KOPT-K1 (cell line): ENCODE results near the gene HEATR3.

Experiments used
- H3K27ac ChIP-seq: fragments of 200-600 bp; sonication (generic); 2 replicates; pipeline ENCODE4 v1.5.1; 2016; ENCODE audit warnings: antibody characterized with exemption, mild to moderate bottlenecking, low read depth, low read length; ENCODE audit not compliant: poor library complexity, severe bottlenecking
- H3K36me3 ChIP-seq: fragments of 200-600 bp; sonication (generic); 2 replicates; pipeline ENCODE4 v1.5.1; 2017; ENCODE audit warnings: antibody characterized with exemption, mild to moderate bottlenecking, low read length, moderate library complexity; ENCODE audit not compliant: insufficient read depth
- H3K9me3 ChIP-seq: fragments of 200-600 bp; sonication (generic); 2 replicates; pipeline ENCODE4 v1.5.1; 2017; ENCODE audit warnings: antibody characterized with exemption, low read length, mild to moderate bottlenecking; ENCODE audit not compliant: insufficient read depth, poor library complexity, severe bottlenecking

Gene HEATR3

DNA sequence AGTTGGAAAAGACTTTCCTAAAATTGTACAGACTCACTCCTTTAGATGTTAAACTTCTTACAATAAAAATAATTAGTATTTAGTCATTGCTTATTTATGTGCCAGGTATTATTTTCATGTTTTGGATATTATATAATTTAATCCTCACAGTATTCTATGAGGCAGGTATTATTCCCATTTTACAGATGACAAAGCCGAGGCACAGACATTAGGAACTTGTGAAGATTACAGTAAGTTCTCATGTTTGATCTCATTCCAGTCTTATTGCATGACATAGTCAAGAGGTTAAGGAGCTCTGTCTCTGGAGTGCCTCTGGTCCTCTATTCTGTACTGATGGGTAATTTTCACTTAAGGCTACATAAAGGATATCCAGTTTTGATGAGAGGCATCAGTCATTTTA is 3.3 kb downstream of the HEATR3 start:
- no peak overlapping the region for H3K27ac ChIP-seq
- peaks cover 60% of the 10 kb centered on the region for H3K36me3 ChIP-seq
- H3K9me3 ChIP-seq = no peaks in the 10 kb centered on the region

GRCh38 chr16:50071075-50071671 is 5.4 kb downstream of the HEATR3 start:
- H3K27ac ChIP-seq = no peak overlapping the region
- H3K36me3 ChIP-seq = peaks cover 75% of the 10 kb centered on the region
- no peaks in the 10 kb centered on the region for H3K9me3 ChIP-seq

- no peak overlapping the region for H3K27ac ChIP-seq
- peaks cover 89% of the 10 kb centered on the region for H3K36me3 ChIP-seq
- H3K9me3 ChIP-seq = no peaks in the 10 kb centered on the region
These were observed 7.0 kb downstream of the HEATR3 start for GRCh38 chr16:50072730-50073129.

DNA sequence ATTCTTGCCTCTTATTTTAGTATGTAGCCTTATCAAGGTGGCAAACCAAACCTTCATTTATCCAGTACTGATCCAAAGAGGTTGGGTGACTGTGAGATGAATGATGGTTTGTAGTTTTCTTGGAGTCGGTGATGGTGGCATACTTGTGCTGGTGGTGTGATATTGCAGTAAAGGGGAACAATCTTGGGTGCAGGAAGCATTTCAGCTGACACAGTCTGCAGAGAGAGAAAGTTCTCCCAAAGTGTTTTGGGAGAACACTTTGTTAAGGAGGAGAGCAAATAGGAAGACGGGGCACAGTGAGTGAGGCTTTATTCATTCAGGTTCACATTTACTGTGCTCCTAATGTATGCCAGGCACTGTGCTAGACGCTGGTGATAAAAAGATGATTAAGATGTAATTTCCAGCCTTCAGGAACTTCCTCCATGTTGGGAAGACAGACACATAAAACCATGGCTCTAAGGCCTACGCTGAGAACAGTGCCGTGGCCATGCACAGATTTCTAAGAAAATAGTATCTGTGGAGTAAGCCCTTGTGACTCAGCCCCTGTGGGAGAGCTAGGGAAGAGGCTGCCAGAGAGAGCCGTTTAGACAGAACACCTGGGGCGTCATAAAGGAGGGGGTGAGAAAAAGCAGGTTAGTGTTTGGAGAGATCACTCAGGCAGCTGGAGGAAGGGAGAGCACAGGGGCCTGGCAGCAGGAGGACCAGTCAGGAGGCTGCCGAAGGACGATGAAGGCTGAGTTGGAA is 13.8 kb downstream of the HEATR3 start:
- peaks cover 92% of the 10 kb centered on the region for H3K36me3 ChIP-seq
- no peak overlapping the region for H3K27ac ChIP-seq

DNA sequence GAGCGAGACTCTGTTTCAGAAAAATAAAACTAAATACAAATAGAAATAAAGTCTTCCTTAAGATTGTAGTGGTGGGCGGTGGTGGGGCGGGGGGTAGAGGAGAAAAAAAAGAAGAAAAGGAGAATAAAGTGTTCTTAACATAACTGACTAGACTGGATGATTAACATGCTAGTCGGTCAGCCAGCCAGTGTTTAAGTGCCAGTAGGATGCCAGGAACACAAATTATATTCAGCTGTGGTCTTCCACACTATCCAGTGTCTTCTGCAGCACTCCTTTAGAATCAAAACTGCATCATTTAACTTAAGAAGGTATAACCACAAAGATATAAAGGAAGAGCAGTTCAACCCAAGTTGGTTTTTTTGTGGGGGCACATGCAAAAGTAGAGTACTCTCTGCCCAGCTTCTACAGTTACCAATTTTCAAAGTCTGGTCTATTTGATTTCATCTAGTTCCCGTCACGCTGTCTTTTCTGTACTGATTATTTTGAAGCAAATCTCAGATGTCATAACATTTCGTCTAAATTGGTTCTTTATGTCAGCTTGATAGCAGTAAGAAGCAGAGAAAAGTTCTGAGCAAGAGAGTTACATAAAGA is 15.8 kb downstream of the HEATR3 start:
- H3K36me3 ChIP-seq = peaks cover 95% of the 10 kb centered on the region
- no peaks in the 10 kb centered on the region for H3K9me3 ChIP-seq

More for the DNA sequence above, 13.8 kb downstream of the HEATR3 start:
- H3K9me3 ChIP-seq = no peaks in the 10 kb centered on the region

GRCh38 chr16:50083996-50084395 is 18.2 kb downstream of the HEATR3 start:
- no peak overlapping the region for H3K27ac ChIP-seq
- peaks cover 97% of the 10 kb centered on the region for H3K36me3 ChIP-seq
- H3K9me3 ChIP-seq = no peaks in the 10 kb centered on the region

More for the DNA sequence above, 15.8 kb downstream of the HEATR3 start:
- H3K27ac ChIP-seq = no peak overlapping the region

DNA sequence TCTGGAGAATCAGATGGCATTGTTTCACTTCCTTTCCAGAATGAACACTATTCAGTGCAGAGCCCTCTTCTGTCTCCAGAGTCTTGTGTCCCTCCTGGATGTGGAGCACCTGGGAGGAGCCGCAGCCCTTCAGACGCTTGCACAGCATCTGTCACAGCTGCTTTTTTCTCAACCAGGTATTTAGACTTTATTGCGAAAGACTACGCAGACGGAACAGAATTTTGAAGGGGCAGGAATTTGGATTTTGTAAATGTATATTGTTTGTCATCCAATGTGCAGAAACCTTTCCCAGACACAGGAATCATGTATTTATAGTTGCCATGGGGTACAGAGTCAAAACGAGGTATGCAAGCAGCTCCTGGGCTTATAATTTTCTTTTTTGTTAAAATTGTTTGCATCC is 20.4 kb downstream of the HEATR3 start:
- H3K36me3 ChIP-seq = peaks cover 94% of the 10 kb centered on the region

GRCh38 chr16:50088302-50088701 is 22.5 kb downstream of the HEATR3 start:
- Histone ChIP-seq H3K36me3 (peaks cover 92% of the 10 kb centered on the region), H3K9me3 (no peaks in the 10 kb centered on the region), H3K27ac (no peak overlapping the region)

More for the DNA sequence above, 20.4 kb downstream of the HEATR3 start:
- no peak overlapping the region for H3K27ac ChIP-seq
- no peaks in the 10 kb centered on the region for H3K9me3 ChIP-seq

DNA sequence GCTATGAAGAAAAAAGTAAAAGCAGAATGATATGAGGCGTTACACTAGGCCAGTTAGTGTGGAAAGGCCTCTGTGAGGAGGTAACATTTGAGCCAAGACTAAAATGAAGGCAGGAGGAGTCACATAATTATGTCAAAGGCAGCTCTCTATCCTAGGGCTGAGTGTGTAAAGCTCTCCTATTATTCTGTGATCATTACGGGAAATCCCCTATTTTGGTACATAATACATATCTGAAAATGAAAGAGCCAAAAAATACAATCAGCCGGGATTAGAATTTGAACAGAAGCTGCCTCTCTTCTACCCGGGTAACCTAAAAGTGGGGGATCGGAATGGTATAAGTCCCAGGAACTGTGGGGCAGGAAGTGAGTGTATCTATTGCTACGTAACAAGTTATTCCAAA is 27.1 kb downstream of the HEATR3 start:
- Histone ChIP-seq H3K9me3 (no peaks in the 10 kb centered on the region), H3K27ac (no peak overlapping the region), H3K36me3 (peaks cover 89% of the 10 kb centered on the region)

DNA sequence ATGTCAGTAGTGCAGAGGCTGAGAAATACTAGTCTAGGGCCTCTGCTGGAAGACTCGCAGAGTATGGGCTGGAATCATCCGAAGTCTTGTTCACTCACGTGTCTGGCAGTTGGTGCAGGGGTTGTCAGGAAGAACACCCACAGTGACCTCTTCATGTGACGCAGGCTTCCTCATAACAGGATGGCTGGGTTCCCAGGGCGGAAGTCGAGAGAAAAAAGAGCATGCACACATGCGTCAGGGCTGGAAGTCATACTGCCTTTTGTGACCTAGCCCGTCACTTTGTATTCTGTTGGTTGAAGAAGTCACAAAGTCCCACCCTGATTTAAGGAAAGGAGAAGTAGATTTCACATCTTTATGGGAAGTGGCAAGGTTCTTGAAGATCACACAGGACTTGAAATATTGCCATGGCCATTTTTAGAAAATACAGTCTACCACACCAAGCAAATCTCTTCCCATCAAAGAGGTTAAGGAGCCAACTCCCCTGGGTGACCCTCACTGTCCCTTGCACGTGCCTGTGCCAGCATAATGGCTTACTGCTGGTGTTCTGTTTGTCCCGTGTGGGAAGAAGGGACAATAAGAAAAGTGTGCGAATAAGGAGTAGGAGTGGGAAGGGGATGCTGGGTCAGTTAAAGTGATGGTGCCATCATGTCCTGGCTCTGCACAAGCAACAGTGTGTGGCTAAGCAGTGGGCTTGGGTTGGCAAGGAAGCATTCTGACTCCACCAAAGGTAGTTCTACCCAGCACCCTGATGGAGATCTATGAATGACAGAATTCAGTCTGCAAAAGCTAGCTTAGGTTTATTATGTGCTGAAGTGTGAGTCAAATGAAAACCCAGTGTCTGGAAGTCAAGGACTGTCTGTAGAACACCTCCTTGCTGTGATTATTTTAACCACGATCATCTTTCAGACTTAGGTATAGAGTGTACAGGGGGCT is 28.1 kb downstream of the HEATR3 start:
- Histone ChIP-seq H3K36me3 (peaks cover 84% of the 10 kb centered on the region), H3K9me3 (no peaks in the 10 kb centered on the region), H3K27ac (no peak overlapping the region)

DNA sequence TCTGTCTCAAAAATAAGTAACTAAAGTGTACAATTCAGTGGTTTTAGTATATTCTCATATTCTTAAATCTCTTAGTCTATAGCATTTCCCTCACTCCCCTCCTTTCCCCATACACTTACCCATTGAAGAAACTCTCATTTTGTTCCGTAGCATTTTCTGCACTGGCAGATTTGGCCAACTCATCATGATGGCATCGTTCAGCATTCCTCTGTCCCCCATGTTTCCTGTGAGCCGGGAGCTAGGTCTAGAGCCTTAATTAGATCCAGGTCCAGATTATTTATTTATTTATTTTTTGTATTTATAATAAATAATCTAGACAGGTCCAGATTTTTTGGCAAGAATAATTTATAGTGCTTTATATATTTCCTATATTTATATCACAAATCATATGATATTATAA is 31.0 kb downstream of the HEATR3 start:
- Histone ChIP-seq H3K9me3 (no peaks in the 10 kb centered on the region), H3K27ac (no peak overlapping the region), H3K36me3 (peaks cover 89% of the 10 kb centered on the region)

- peaks cover 93% of the 10 kb centered on the region for H3K36me3 ChIP-seq
These were observed 34.3 kb downstream of the HEATR3 start for GRCh38 chr16:50099957-50100648.

GRCh38 chr16:50102051-50102746 is 36.4 kb downstream of the HEATR3 start:
- Histone ChIP-seq H3K36me3 (peaks cover 94% of the 10 kb centered on the region), H3K27ac (no peak overlapping the region), H3K9me3 (no peaks in the 10 kb centered on the region)

More at GRCh38 chr16:50099957-50100648, 34.3 kb downstream of the HEATR3 start:
- Histone ChIP-seq H3K9me3 (no peaks in the 10 kb centered on the region), H3K27ac (no peak overlapping the region)

DNA sequence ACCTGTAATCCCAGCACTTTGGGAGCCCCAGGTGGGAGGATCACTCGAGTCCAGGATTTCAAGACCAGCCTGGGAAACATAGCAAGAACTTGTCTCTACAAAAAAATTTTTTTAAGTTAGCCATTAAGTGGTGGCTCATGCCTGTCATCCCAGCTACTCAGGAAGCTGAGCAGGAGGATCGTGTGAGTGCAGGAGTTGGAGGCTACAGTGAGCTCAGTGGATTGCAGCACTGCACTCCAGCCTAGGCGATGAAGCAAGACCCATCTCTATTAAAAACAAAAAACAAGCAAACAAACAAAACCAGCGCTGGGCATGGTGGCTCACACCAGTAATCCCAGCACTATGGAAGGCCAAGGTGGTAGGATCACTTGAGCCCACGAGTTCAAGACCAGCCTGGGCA is 38.0 kb downstream of the HEATR3 start:
- H3K36me3 ChIP-seq = peaks cover 87% of the 10 kb centered on the region
- no peaks in the 10 kb centered on the region for H3K9me3 ChIP-seq
- no peak overlapping the region for H3K27ac ChIP-seq
